Hepatocyte (in vitro differentiated cells): Measurements from ENCODE around the gene PHF11.

Experiments used
- EZH2 ChIP-seq: fragments of 200-600 bp; sonication (generic); IDR thresholded peaks from 2 replicates; pipeline ENCODE4 v1.6.1; 2016; ENCODE audit warnings: antibody characterized with exemption, mild to moderate bottlenecking, borderline replicate concordance
- EZH2phosphoT487 ChIP-seq: fragments of 200-600 bp; sonication (generic); IDR thresholded peaks from one replicate; pipeline ENCODE4 v1.6.1; 2018; ENCODE audit warnings: antibody characterized with exemption, mild to moderate bottlenecking, low read depth, moderate library complexity; ENCODE audit not compliant: unreplicated experiment, severe bottlenecking
- TF ChIP-seq, protein P1 (sequence below): fragments of 200-600 bp; sonication (generic); IDR thresholded peaks from 2 replicates; pipeline ENCODE4 v1.5.1; 2016; ENCODE audit warnings: antibody characterized with exemption, mild to moderate bottlenecking; ENCODE audit not compliant: poor library complexity

- TF ChIP-seq, protein P1, sequence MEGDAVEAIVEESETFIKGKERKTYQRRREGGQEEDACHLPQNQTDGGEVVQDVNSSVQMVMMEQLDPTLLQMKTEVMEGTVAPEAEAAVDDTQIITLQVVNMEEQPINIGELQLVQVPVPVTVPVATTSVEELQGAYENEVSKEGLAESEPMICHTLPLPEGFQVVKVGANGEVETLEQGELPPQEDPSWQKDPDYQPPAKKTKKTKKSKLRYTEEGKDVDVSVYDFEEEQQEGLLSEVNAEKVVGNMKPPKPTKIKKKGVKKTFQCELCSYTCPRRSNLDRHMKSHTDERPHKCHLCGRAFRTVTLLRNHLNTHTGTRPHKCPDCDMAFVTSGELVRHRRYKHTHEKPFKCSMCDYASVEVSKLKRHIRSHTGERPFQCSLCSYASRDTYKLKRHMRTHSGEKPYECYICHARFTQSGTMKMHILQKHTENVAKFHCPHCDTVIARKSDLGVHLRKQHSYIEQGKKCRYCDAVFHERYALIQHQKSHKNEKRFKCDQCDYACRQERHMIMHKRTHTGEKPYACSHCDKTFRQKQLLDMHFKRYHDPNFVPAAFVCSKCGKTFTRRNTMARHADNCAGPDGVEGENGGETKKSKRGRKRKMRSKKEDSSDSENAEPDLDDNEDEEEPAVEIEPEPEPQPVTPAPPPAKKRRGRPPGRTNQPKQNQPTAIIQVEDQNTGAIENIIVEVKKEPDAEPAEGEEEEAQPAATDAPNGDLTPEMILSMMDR = no peak
- TF ChIP-seq EZH2 (no peak), EZH2phosphoT487 (no peak)
Observed at GRCh38 chr13:49538404-49538803, 42.7 kb downstream of the PHF11 start.
